ENCODE data around the gene ATP8B1.
"Not testable (repeated sequence)": the region's sequence is repeated elsewhere in the genome, so short reads cannot be mapped to it uniquely, and the experiment has no call there.

DNA sequence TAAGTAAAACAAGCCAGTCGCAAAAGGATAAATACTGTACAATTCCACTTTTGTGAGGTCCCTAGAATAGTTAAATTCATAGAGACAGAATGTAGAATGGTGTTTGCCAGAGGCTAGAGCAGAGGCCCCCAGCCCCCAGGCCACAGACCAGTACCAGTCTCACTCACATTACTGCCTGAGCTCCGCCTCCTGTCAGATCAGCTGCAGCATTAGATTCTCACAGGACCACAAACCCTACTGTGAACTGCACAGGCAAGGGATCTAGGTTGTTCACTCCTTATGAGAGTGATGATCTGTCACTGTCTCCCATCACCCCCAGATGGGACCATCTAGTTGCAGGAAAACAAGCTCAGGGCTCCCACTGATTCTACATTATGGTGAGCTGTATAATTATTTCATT lies 17.5 kb upstream of the ATP8B1 start:
- TF ChIP-seq EZH2phosphoT487 (conservative IDR thresholded peaks at IDR 0.05; ENCODE audit: low read length); CTCF (IDR thresholded peaks at IDR 0.05; ENCODE audit: insufficient read depth, low read length, poor library complexity, severe bottlenecking): not testable (repeated sequence)

All from SU-DHL-6 (cell line).